NCI-H2196 (cell line): ENCODE results near the gene DCBLD1.
"Not testable (repeated sequence)": the region's sequence is repeated elsewhere in the genome, so short reads cannot be mapped to it uniquely, and the experiment has no call there.

Experiments
- DNase-seq: peaks from one replicate; lab custom pipeline; 2025; ENCODE audit not compliant: unreplicated experiment; lab: John Stamatoyannopoulos, UW

The DCBLD1 gene

GRCh38 chr6:117497237-117497636 lies 14.8 kb downstream of the DCBLD1 start:
- DNase-seq: no peak

GRCh38 chr6:117498159-117498558 lies 15.7 kb downstream of the DCBLD1 start:
- no peak for DNase-seq

GRCh38 chr6:117501722-117502121 lies 19.2 kb downstream of the DCBLD1 start:
- no peak for DNase-seq

GRCh38 chr6:117502580-117502979 lies 20.1 kb downstream of the DCBLD1 start:
- DNase-seq: no peak

GRCh38 chr6:117503211-117503610 lies 20.7 kb downstream of the DCBLD1 start:
- no peak for DNase-seq

- no peak for DNase-seq
These were observed 22.1 kb downstream of the DCBLD1 start for GRCh38 chr6:117504478-117505144.

- no peak for DNase-seq
These were observed 22.8 kb downstream of the DCBLD1 start for GRCh38 chr6:117505311-117505710.

- no peak for DNase-seq
These were observed 23.8 kb downstream of the DCBLD1 start for GRCh38 chr6:117506180-117506835.

GRCh38 chr6:117506907-117507306 lies 24.4 kb downstream of the DCBLD1 start:
- no peak for DNase-seq

GRCh38 chr6:117508450-117508971 lies 26.0 kb downstream of the DCBLD1 start:
- DNase-seq: no peak

- no peak for DNase-seq
These were observed 26.5 kb downstream of the DCBLD1 start for GRCh38 chr6:117509021-117509420.

GRCh38 chr6:117512056-117512828 lies 29.8 kb downstream of the DCBLD1 start:
- no peak for DNase-seq

- no peak for DNase-seq
These were observed 30.6 kb downstream of the DCBLD1 start for GRCh38 chr6:117512987-117513573.

- no peak for DNase-seq
These were observed 31.4 kb downstream of the DCBLD1 start for GRCh38 chr6:117513778-117514365.

GRCh38 chr6:117514655-117515054 lies 32.2 kb downstream of the DCBLD1 start:
- DNase-seq: no peak

GRCh38 chr6:117515326-117515725 lies 32.9 kb downstream of the DCBLD1 start:
- DNase-seq: no peak

- DNase-seq: not testable (repeated sequence)
These were observed 35.5 kb downstream of the DCBLD1 start for GRCh38 chr6:117517995-117518394.

- DNase-seq: no peak
These were observed 36.4 kb downstream of the DCBLD1 start for GRCh38 chr6:117518870-117519269.

- DNase-seq: no peak
These were observed 38.3 kb downstream of the DCBLD1 start for GRCh38 chr6:117520603-117521395.

GRCh38 chr6:117521791-117522502 lies 39.5 kb downstream of the DCBLD1 start:
- DNase-seq: no peak
